VCaP (cell line): ENCODE data around the gene ABCB11.

ENCODE experiments used
- H3K27ac ChIP-seq: fragments of 450-650 bp; 2 replicates; pipeline ENCODE4 v1.5.1; 2017
- TF ChIP-seq, protein P1 (sequence below): fragments of 450-650 bp; conservative IDR thresholded peaks from 2 replicates; pipeline ENCODE4 v1.5.1; 2017; ENCODE audit warnings: mild to moderate bottlenecking, moderate library complexity

Gene ABCB11

DNA sequence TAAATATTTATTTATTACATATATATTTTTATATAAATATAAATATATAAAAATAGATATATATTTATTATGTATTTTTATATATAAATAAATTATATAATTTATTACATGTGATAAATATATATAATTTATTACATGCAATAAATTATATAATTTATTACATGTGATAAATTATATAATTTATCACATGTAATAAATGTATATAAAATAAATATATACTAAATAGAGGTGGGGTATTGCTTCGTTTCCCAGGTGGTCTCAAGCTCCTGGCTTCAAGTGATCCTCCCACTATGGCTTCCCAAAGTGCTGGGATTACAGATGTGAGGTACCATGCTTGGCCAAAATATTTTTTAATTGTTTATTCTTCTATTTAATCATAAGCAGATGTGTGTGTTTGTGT, 133.7 kb downstream of the ABCB11 start:
- TF ChIP-seq, protein P1, sequence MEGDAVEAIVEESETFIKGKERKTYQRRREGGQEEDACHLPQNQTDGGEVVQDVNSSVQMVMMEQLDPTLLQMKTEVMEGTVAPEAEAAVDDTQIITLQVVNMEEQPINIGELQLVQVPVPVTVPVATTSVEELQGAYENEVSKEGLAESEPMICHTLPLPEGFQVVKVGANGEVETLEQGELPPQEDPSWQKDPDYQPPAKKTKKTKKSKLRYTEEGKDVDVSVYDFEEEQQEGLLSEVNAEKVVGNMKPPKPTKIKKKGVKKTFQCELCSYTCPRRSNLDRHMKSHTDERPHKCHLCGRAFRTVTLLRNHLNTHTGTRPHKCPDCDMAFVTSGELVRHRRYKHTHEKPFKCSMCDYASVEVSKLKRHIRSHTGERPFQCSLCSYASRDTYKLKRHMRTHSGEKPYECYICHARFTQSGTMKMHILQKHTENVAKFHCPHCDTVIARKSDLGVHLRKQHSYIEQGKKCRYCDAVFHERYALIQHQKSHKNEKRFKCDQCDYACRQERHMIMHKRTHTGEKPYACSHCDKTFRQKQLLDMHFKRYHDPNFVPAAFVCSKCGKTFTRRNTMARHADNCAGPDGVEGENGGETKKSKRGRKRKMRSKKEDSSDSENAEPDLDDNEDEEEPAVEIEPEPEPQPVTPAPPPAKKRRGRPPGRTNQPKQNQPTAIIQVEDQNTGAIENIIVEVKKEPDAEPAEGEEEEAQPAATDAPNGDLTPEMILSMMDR = no peak
- no peak overlapping the region for H3K27ac ChIP-seq

GRCh38 chr2:168896783-168897182, 134.3 kb downstream of the ABCB11 start:
- TF ChIP-seq, protein P1 = no peak
- H3K27ac ChIP-seq = no peak overlapping the region

GRCh38 chr2:168895771-168896170, 135.4 kb downstream of the ABCB11 start:
- TF ChIP-seq, protein P1 = no peak
- no peak overlapping the region for H3K27ac ChIP-seq

GRCh38 chr2:168894720-168895119, 136.4 kb downstream of the ABCB11 start:
- no peak overlapping the region for H3K27ac ChIP-seq
- TF ChIP-seq, protein P1 = no peak

- TF ChIP-seq, protein P1 = no peak
- no peak overlapping the region for H3K27ac ChIP-seq
Measured at GRCh38 chr2:168894101-168894500, 137.0 kb downstream of the ABCB11 start.

- H3K27ac ChIP-seq = no peak overlapping the region
- TF ChIP-seq, protein P1 = no peak
Measured at GRCh38 chr2:168892327-168892726, 138.8 kb downstream of the ABCB11 start.

DNA sequence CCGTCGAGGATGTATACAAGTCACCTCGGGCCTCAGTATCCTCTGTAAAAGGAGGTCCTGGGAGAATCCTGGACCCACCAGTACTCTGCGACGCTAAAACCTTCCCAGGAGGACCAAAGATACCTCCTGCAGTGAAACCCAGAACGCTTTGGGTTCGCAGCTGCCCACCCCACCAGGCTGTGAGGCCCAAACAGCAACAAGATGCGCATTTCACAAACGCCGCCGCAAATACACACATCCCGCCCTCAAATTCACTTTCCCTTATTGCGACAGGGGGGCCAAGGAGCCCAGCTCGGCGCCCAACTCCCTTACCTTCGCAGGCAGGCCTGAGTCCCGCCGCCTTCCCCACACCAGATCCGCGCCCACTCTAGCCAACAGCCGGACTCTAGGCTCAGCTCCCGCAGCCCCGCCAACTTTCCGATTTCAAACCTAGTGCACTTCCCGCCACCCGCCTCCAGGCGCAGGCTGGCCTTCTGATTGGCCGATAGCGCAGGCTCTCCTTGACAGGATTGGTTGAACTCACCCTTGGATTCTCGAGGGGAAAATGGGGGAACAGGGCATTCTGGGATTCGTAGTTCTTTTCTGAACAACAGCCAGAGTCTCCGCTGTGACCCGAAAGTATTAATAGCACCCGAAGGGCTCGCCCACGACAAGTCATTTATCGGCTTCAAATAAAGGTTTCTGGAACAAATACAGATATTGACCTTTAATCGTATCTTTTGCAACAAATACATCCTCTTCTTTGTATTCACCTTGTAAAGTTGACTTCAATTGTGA, 140.9 kb downstream of the ABCB11 start, which contains the start of gene SPC25:
SPC25 (minus strand) TSS at position 425 of the 777 bp plus-strand sequence. CDS start 911 bp downstream, outside the sequence.
- H3K27ac ChIP-seq = peak within 1 kb of the TSS; percentile 46; the same call in 1 of the 2 replicates

More for the DNA sequence above, 140.9 kb downstream of the ABCB11 start, which contains the start of gene SPC25:
- TF ChIP-seq, protein P1 = no peak
